Placental epithelial cell (primary cell): Measurements from ENCODE around the gene TUBGCP5. TPM values are rescaled to one million over a fixed set of nuclear protein-coding genes. Genes with fewer than 3 reads are reported as not detected.

Experiments used
- total RNA-seq: library from RNA; depleted of rRNA; stranded (reverse); fragments of >200 nt; gene quantifications from 2 replicates; pipeline ENCODE4 v1.2.3, GENCODE V29; 2012

Gene TUBGCP5
- 12.8 and 22.8 TPM in 2 replicates for total RNA-seq

DNA sequence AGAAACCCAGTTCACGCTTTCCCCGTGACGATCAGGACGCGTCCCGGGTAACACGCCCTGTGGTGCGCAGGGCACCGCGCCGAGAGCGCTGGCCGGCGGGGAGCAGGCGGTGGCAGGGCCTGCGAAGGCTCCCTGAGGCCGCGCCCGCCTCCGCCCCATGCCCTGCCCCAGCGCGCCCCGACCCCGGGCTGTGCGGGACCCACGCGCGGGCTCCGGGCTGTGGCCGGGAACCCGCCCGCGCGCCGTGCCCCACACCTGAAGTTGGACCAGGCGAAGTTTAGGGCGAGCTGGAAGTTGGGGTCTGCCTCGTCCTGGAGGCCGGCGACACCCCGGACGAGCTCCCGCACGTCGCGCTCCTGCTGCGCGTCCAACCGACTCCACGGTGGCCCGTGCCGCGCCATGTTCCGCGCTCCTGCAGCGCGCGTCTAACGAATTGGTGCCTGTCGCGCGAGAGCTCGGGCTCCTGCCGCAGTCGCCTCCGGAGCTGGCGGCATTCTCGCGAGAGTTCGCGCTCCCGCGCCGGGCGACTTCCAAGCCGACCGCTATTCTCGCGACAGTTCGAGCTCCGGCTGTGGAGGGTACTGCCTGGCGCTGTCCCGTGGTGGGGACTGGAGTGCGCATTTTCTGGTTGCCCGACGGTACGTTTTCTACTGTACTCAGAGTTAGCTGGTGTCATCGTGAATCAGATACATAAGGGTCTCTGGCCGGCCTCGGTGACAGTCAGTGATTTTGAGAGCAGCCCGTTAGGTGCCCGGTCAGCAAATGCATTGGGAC is at the start of gene TUBGCP5:
TSS of gene TUBGCP5 (minus strand) at position 427 of the 774 bp plus-strand sequence. CDS start at position 401, 26 bp downstream.

GRCh38 chr15:22980189-22981050 is 58.9 kb downstream of the TUBGCP5 start, which contains the start of gene CYFIP1:
Gene CYFIP1, minus strand, starts transcription at chr15:22980368. Its CDS starts 33,083 bp downstream, at chr15:22947285.

Other genes starting within 250 kb of the TUBGCP5 start
- 36.9 and 74.5 TPM in 2 replicates for gene NIPA2, start 200.9 kb downstream of the TUBGCP5 start, total RNA-seq
- 94.6 and 103 TPM in 2 replicates for gene CYFIP1, start 59.2 kb downstream of the TUBGCP5 start, total RNA-seq
- gene GOLGA6L1, start 97.3 kb upstream of the TUBGCP5 start, total RNA-seq: not detected in 2 replicates